CD4-positive, alpha-beta T cell treated with Interleukin-4 for 4 hours (primary cell): ENCODE results near the gene ARHGEF28.

ENCODE experiments used
- DNase-seq: peaks from one replicate; pipeline ENCODE4 v3.0.0-alpha.2; 2020

ARHGEF28 gene

DNA sequence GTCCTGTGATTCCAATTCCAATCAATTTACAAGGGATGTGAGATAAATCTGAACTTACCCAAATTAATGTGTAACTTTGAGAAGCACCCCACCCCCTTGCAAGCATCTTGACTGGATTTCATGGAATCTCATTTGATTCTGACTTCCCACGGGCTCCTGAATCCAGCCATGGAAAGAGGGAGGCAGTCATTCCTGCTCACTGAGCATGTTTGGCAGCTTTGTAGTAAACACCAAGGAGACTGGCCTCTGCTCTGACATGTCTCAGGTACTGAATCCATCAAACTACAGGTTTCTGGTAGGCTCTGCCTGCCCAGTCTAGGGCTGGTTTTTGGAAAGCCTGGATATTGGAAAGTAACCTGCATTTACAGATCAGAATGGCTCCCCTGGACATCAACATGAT lies 357.6 kb downstream of the ARHGEF28 start:
- DNase-seq: no peak

DNA sequence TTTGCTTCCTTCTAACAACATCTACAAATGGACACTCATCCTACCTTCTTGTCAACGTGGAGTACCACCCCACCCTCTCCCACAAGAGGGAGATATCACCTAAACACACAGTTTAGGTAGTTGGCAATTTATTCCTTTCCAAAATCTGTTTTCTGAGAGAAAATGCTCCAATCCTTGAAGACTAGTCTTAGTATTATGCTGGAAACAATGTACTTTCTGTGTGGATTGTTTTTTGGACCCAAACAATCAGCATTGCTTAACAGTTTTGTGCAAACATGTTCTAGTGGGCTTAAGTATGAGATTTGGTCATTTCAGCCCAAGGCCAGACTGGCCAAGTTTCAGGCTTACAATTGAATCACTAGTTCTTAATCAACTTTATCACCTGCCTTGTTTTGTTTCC lies 359.1 kb downstream of the ARHGEF28 start:
- no peak for DNase-seq

DNA sequence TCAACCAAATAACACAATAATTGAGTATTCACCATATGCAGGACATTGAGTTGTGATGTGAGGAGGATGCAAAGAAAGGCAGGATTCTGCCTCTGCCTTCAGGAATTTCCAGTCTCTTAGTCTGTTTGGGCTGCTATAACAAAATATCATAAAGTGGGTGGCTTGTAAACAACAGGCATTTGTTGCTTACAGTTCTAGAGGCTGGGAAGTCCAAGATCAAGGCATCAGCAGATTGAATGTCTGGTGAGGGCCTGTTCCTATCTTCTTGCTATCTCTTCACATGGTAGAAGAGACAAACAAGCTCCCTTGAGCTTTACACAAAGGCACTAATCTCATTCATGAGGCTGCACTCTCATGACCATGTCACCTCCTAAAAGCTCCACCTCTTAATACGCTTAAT lies 360.7 kb downstream of the ARHGEF28 start:
- no peak for DNase-seq

DNA sequence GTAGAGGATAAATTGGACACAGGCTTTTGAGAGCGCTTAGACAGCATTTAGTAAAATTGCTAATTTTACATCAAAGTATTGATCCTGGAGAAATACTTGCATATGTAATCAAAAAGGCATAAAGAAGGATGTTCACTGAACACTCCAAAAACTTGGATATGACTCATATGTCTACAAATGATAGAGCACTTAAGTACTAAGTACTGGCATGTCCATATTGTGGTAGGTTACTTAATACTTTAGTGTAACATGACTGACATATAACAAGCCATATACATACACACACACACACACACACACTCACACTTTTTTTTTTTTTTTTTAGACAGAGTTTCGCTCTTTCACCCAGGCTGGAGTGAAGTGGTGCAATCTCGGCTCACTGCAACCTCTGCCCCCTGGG lies 361.9 kb downstream of the ARHGEF28 start:
- no peak for DNase-seq

DNA sequence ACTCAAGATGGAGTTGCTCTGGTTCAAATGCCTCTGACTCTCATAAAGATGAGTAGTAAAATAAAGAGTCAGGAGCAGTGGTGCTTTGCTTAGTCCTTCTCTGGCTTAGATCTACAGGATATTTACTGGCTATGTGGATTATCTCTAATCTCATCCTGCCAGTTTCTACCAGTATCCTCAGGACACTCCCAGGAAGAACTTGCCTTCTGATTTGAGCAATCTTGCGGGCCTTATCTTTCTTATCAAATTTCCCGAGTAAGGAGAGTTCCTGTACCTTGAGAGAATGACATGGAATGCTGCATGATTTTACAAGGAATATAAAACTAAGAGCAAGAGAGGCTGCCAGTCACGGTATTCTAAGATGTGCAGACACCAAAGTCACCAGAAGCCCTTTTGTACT lies 364.0 kb downstream of the ARHGEF28 start:
- DNase-seq: no peak
